HG03378 (cell line): Measurements from ENCODE around the gene CWH43.
A peak's percentile ranks its signal among the peaks of the same experiment; 100 is the strongest.
"Not testable (repeated sequence)": the region's sequence is repeated elsewhere in the genome, so short reads cannot be mapped to it uniquely, and the experiment has no call there.

Experiments used
- ATAC-seq: cut with Tn5 transposase; IDR thresholded peaks from one replicate; pipeline ENCODE4 v1.9.1; 2021; ENCODE audit warnings: mild to moderate bottlenecking, moderate library complexity; ENCODE audit not compliant: unreplicated experiment

Gene CWH43

DNA sequence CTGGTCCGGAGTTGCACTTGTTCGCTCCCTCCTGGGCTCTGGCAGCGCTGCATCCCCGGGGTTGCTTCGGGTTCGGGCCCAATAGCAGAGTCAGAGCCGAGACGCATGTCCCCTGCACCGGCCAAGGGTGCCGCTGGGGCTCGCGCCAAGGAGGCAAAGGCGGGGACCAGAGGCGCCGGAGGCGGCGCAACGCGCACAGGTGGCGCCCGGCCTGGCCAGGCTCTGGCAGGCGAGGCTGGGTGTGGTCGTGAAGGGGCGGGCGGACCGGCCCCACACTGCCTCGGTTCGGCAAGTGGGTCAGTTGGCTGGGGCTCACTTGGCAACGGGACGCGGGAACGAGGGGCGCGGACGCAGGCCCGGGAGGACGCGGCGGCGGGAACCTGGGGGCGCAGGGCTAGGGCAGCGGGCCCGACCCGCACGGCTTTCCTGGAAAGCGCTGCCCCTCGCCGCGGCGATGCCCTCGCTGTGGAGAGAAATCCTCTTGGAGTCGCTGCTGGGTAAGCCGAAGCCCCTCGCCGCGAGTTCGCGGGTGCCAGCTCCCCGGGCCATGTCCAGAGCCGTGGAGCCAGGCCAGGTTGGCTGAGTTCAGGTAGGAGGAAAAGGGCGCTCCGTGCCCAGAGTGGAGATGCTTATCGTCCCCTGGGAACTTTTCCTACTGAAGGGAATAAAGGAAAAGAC is at the start of gene CWH43:
CWH43 (plus strand) TSS at position 300 of the 678 bp plus-strand sequence; CDS start at position 455, 155 bp downstream.
- ATAC-seq, result no peak

DNA sequence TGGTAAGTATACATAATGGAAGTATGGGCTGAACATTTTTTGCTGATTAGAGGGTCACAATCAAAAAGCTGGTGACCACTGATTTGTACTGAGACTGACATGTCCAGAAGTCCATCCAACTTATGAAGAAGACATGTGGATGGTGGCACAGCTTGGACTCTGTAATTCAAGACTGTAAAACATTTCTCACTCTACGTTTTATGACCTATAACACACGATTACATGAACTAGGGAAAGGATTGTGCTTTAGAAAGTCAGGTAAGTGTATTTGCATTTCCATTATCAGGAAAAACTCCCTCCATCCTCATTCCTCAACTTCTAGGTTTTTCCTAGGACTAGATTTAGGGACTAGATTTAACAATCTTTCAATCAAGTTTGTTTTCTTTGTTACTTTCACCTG is 49.0 kb upstream of the CWH43 start:
- no peak for ATAC-seq

DNA sequence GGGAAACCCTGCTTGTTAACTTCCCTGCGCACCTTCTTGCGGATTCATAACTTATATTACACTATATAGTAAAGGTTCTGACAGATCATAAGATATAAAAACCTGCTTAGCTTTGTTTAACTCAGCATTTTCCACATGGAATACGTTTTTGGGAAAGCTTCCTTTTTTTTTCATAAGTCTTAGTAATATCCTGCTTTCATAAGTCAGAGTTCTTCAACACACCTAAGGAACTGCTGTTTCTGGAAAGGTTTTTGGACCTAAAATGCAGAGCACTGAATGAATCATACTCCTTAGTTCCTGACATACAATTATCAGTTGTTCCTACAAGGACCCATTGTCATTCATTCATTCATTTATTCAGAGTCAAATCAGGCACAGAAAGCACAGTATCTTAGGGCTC is 47.2 kb upstream of the CWH43 start:
- no peak for ATAC-seq

DNA sequence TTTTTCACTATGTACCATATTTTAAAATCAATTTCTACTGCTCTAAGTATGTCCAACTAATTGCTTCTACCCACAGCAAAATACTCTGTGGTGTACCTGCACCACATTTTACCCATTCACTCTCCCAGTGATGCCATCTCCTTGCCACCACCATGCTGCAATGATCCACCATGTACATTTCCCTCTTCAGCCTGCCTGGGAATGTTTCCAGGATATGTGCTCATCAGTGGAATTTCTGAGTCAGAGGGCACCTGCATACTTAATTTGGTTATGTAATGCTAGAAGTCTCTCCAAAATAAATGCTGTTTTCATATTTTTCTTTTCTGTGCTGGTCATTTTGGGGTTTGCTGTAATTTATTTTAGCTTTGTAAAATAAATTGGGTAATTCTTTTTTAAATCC is 46.3 kb upstream of the CWH43 start:
- ATAC-seq, result no peak

DNA sequence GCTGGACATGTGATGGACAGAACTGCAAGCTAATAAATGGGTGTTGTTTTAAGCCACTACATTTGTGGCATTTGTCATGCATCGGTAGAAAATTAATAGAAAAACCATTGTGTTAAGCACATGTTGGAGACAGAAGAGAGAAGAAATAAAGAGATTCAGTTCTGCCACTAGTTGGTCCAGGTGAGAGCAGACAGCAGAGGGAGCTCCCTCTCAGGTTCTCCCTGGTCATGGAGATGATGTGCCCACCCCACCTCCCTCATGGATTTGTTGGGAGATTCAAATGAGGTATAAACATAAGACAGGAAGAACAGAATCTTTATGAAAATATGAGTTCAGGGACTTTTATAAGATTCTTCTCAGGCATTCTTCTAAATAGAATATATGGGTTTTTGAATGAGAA is 42.7 kb upstream of the CWH43 start:
- ATAC-seq, result no peak

DNA sequence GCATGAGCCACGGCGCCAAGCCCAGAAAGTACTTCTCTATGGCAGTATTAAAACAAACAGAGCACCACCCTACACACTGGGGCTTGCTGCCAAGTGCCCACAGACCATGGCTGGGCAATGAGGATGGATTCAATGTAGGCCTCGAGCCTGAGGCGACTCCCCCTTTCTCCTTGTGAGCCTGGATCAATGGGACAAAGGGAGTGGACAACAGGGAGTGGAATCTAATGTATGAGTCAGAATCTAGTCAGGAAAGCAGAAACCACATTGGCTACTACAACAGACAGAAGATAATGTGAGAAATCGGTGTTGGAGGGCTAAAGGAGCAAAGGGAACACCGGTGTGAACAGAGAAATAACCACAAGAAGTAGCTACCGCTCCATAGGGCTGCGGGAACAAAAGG is 41.8 kb upstream of the CWH43 start:
- no peak for ATAC-seq

DNA sequence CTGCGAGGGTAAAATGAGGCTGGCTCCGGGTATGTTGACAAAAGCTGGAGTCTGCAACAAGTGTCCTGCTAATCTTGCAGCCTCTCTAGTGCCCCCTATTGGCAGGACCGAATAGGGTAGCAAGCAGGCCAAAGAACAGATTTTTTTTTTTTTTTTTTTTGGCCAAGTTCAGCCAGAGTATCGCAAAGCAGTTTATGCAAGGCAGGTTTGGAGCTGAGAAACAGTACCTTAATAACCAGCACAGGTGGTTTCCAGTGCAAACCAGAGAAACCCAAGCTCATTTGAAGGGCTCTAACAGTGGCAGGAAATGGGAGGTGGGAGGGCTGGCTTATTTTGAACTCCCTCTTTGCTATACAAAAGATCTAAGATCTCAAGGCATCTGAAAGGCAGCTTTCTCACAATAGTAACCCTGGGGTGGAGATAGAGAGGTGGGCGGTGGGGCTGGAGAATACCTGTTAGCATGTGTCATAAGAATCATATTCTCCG is 41.3 kb upstream of the CWH43 start:
- ATAC-seq, result no peak

DNA sequence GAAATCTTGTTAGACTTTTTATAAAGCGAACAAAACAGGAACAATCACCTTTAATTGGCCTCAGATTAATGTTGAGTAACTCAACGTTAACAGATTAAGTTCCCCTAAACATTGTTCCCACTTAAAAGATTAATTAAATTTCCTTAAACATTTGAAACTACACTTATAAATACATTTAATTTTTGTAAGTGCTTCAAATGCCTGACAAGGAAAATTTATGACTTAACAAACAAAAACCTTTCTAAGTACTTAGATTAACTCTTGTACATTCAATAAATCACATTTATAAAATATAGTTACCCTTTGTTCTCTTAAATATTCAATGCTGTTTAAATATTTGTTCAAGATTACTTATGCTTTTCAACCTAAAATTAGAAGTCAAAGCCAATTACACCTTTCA is 40.1 kb upstream of the CWH43 start:
- ATAC-seq, result no peak

DNA sequence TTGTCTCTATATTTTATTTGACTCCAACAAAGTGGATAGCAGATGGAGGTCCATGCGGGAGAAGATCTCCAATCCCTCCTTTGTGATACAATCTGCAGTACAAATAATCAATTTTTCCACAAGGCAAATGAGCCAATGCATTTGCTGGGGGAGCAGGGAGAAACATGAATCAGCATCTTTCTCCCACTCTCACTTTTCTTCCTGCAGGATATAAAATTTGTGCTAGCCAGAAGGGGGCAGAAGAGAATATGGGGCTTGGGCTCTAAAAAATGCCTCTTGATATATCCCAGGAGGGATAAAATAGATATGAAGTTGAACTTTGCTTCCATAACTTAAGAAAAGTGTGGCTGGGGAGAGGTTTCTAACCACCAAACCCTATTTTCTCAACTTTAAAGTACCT is 38.3 kb upstream of the CWH43 start:
- ATAC-seq, result no peak

DNA sequence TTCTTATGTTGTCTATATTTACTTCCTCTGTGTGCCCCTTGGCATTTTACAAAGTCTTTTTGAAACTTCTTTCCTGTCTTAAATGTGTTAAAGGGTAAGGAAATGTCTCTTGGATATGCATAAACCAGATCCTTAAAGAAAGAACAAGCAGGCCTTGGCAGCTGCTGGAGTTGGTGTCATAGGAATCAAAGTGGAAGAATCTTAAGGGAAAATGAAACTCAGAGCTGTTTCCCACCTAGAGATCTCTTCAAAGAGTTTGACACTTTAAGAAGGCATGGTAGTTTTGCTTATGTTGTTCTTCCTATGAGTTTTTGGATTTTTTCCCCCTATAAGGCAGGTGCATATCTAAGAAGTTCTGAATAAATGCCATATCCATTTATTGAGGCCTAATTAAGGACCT is 37.0 kb upstream of the CWH43 start:
- ATAC-seq, result no peak

DNA sequence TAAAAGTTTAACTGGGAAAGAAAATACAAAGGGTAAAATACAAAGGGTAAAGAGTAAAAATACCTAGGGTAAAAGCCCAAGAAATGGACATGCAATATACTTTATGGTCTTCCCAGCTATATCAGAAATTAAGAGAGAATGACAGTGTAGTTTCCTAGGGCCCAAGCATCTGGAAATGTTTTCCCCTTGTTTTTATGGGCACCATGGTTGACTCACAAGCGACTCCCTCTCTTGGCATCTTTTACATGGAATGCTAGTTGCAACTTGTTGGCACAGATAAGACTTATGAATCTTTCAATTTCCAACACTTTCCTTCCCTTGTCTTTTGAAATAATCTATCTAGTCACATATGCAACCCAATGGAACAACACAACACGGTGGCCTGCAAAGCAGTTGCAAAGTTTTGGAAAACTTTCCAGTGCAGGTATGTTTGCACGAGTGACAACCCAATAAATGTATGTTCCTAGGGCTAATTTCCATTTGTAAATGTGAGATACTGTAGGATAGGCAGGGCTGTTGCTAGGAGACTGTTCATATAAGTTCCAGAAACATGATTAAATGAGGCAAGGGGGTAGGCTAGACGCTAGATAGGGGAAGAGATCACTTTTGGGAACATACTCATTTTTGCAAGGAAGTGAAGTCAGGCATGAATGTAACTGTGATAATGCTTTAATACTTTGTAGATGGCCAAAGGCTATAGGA is 36.4 kb upstream of the CWH43 start:
- no peak for ATAC-seq

DNA sequence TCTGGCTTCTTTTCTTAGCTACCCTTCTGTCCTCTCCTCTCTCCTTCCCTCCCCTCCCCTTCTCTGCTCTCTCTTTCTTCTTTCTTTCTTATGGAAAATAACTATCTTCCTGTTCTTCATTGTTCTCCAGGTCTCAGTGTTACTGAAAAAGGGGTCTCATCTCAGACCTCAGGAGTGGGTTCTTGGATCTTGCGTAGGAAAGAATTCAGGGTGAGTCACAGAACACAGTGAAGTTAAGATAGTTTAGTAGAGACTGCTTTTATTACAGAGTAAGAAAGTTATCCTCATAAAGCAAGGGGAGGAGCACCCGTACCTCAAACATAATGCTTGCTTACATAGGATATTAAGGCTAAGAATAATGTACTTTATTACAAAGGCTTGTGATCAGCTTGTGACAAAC is 31.8 kb upstream of the CWH43 start:
- ATAC-seq, result no peak

DNA sequence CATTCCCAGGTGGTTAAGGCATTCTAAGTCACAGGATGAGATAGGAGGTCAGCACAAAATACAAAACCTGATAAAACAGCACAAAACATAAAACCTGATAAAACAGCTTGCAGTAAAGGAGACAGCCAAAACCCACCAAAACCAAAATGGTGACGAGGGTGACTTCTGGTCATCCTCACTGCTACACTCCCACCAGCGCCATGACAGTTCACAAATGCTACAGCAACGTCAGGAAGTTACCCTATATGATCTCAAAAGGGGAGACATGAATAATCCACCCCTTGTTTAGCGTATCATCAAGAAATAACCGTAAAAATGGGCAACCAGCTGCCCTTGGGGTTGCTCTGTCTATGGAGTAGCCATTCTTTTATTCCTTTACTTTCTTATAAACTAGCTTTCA is 28.7 kb upstream of the CWH43 start:
- ATAC-seq, result not testable (repeated sequence)

DNA sequence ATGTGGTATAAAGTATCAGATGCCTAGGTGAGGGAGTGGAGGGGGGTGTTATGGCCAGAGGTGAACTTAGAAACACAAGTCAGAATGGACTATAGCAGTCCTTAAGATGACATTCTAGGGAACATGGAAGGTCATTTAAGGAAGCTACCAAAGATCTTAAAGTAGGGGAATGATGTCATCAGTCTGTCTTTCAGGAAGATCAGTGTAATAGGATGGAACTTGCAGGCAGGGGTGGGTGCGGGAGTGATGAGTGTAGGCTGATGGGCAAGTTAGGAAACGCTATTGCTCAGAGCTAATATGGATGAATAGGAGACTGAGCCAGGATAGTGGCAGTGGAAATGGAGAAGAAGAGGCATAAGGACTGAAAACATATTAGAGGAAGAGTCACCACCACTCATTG is 27.5 kb upstream of the CWH43 start:
- no peak for ATAC-seq

DNA sequence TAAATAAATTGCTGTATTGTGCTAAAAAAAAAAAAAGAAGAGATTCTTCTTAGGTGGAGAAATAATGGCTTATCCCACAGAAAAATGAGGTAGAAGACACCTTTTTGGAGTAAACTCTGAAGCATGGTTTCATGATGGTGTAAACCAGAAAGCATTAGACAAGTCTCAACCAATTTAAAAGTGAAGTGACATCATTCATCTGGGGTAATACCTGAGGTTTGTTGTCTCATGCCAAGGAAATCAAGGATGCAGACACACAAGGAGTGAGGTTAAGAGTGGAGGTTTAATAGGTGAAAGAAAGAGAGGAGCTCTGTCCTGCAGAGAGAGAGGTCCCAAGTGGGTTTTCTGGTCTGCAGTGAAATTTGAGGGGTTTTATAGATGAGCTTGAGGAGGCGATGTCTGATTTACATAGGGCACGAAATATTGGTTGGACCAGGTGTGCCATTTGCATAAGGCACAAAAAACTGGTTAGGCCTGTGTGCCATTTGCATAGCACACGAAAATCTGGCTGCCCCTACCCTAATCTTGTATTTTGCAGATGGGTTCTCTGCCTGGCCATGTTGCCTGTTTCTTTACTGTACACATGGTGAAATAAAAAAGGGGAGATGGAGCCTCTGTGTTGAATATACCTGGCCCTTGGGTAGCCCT is 25.0 kb upstream of the CWH43 start:
- no peak for ATAC-seq

DNA sequence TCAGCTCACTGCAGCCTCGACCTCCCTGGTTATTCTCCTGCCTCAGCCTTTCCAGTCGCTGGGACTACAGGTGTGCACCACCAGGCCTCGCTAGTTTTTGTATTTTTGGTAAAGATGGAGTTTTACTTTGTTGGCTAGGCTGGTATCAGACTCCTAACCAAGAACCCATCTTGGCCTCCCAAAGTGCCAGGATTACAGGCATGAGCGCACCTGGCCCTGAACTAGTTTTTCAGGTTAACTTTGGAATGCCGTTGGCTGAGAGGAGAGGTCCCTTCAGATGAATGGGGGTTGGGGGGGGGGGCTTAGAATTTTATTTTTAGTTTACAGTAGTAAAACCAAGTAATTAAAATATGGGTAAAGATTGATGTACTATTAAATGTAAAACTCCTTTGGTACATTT is 23.4 kb upstream of the CWH43 start:
- no peak for ATAC-seq

DNA sequence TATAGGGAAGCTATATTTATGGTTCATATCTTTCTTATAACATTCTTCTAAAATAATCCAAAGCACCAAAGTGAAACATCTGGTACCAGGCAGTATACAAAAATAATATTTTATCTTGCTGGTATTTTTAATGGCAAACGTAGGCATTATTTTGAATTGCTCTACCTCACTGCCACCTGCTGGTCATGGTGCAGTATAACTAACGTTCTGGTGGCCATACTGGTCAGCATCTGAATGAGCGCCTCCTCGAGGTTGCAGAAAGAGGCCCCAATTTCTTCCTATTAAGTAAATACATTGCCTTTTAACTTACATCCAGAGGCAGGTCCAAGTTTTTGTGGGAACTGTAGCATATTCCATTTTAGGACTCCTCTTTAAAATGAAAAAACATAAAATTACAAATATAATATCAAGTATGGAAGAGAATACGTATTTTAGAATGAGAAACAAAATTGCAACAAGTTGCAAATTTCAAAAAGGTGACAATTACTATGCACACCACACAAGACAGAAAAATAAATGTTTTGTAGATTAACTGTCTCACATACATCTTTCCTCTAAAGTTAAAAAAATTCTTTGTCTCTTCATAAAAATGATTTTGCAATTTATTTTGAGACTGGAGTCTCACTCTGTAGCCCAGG is 22.9 kb upstream of the CWH43 start:
- ATAC-seq, result peak; percentile 84

DNA sequence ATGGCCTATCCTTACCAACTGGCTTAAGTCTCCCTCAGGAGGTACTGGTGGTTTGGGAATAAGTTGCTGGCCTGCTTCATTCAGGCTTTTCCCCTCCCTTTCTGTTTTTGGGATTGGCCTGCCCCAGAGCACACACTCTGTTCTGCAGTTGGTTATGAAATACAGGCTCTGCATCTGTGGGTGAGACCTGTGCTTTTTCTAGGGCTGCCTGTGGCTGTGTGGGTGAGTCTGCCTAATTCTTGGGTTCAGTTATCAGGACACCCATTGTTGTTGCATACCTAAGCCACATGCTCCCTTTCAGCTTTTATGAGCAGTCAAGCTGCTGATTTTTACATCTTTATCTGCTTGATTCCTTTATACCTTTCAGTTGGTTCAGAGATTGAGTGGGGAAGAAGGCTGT is 19.0 kb upstream of the CWH43 start:
- ATAC-seq, result no peak

DNA sequence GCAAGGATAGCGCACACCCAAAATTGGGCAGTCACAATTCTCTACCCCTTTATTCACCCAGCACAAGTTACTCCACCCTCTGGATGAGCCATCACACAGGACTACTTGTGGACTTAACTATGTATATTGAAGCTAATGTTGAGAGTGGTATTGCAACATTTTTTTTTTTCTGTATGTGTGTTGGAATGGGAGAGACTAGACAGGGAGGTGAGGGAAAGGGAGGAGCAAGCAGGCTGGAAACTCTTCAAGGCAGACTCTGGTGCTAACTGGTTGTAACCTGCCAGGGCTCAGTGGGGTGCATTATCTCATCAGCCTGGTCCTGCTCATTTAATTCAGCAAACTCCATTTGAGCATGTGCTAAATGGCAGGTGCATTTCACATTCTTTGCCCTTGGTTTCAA is 18.4 kb upstream of the CWH43 start:
- no peak for ATAC-seq

DNA sequence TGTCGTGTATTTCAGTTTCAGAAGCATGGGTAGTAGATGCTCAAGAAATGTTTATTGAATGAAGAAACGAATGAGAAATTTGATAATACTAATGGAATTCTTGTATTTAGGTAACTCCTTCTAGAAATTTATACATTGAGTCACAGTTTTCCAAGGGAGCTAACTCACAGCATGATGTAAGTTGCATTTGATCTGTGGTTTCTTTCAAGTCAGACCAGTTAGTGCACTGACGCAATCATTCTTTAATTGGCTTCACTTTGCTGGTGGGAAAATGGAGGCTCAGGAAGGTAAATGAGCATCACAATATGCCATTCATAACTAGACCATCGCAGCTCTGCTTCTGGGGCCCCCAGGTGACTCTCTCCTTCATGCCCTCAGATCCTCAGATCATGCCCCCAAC is 17.3 kb upstream of the CWH43 start:
- ATAC-seq, result no peak

DNA sequence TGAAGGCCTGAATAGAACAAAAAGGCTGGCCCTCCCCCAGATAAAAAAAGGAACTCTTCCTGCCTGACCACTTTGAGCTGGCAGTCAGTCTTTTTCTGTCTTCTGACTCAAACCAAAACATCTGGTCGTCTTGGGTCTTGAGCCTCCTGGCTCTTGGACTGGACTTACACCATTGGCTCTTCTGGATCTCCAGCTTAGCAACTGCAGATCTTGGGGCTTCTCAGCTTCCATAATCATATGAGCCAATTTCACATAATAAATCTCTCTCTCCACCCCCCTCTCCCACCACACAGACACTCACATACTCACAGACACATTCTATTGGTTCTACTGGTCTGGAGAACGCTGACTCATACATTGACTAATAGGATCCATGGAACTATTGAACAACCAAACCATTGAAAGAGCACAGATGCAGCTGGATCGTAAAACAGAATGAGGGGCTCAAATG is 15.6 kb upstream of the CWH43 start:
- ATAC-seq, result no peak
